Activated naive CD8-positive, alpha-beta T cell treated with anti-CD3 and anti-CD28 coated beads, Interleukin-2, amount 50 U/mL, for 16 hours (primary cell): ENCODE measurements around the gene PLEKHA7.
"Not testable (repeated sequence)": the region's sequence is repeated elsewhere in the genome, so short reads cannot be mapped to it uniquely, and the experiment has no call there.

Experiments used
- DNase-seq: peaks from one replicate; pipeline ENCODE4 v3.0.0-alpha.2; 2020; ENCODE audit warnings: low read depth, low spot score

Gene PLEKHA7

DNA sequence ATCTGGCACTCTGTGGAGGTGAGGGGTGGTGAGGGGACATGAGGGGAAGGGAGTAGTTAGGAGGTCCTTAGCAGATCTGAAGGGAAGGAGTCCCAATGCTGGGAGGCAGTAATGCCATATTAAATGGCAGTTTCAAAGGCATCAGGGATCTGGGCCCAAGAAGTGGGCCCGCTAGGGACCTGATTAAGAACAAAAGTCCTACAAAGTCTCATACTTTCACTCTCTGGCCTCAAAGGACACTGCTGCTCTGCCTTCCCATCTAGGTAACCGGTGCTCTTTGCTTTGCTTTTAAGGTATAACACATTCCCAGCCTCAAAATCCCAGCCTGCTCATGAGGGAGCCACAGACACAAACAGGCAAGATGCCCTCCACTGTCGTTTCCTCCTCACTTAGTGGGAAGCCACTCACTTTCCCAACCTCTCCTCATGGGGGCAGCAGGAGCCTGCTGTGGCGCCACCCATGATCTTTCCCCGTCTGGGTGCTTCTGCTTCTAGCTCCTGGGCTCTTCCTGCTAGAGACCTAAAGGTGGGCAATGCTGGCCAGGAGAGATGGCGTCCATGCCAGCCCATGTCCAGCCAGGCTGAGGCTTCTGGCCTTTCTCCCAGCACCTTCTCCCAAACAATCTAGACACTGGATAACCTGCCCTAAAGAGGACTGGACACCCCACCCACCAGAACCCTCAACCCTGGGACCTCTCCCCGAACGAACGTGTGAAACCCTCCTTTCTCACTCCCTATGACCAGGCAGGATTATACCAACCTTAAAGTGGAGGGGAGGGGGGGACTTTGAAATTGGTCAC lies 68.3 kb downstream of the PLEKHA7 start:
- no peak for DNase-seq

DNA sequence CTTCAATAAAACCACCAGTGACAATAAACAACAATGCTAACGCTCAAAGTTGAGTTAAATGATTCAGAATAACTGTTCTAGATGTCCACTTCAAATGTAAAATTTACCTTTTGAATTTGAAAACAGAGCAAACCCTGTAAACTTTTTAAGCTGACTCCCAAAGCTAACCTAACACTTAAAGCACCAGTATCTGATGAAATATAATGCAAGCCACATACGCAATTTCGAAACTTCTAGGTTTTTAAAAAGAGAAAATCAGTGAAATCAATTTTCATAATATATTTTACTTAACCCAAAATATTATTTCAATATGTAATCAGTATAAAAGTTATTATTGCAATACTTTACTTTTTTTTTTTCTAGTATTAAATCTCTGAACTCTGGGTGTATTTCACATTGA lies 71.3 kb downstream of the PLEKHA7 start:
- DNase-seq: no peak

DNA sequence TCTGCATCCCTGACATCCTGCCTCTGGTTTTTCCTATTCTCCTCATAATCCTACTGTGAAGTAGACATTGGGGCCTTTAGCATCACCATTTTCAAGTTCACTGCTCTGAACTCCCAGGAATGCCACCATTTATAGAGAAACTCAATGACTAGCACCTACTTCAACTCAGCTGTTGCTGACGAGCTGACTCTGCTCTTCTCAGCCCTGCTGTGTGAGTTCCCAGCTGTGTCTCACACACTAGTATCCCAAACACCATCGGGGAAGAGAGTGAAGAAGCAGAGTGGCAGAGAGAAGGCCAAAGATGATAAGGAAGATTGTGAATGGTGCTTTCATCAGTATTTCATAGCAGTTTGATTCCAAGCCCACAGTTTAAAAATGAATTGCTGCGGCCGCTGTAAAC lies 71.9 kb downstream of the PLEKHA7 start:
- no peak for DNase-seq

DNA sequence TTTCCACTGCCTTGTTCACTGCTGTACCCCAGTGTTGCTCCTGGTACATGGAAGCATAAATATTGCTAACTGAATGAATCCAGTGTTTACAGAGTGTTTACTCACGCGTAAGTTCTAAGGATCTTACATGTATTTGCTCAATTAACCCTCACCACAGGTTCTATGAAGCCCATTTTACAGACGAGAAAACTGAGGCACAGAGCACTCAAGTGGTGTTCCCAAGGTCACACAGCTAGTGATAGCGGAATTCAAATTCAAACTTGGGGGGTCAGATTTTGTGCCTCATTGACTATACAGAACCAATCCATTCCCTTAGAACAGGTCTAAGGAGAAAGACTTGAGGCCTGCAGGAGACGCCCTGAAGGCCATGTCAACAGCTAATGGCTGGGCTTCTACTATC lies 72.3 kb downstream of the PLEKHA7 start:
- DNase-seq: no peak

DNA sequence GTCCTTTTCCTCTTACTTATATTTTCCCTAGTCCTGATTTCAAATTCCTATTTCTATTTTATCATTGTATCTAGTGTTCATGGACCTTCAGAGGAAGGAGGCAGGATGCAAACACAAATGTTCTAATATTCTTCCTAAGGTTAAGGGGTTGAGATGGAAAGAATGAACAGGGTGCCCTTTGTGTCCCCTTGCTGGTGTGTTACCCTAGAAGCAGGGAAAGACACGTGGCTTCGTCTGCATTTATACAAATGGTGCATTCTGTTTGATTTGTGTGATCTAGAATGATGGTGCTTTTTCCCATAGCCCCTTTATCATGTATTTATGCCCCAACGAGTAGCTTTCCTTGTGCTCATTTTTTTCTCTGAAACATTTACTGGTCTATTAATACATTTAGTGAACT lies 76.2 kb downstream of the PLEKHA7 start:
- no peak for DNase-seq

DNA sequence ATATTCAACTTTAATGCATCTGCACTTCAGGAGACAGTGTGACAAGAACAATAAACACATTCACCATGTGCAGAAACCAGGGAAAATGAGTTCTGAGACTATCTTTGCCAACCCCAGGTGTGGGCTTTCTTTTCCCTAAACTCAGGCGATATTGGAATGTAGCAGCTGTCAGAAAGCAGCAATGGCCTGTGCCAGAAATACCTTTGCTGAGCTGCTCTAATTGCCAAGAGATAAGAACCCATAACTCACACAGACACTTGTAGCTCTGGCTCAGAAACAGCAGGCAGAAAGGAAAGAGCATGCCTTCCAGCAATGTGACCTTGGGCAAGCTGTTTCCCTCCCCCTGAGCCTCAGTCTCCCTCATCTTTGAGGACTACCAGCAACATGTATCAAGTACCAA lies 77.6 kb downstream of the PLEKHA7 start:
- DNase-seq: no peak

DNA sequence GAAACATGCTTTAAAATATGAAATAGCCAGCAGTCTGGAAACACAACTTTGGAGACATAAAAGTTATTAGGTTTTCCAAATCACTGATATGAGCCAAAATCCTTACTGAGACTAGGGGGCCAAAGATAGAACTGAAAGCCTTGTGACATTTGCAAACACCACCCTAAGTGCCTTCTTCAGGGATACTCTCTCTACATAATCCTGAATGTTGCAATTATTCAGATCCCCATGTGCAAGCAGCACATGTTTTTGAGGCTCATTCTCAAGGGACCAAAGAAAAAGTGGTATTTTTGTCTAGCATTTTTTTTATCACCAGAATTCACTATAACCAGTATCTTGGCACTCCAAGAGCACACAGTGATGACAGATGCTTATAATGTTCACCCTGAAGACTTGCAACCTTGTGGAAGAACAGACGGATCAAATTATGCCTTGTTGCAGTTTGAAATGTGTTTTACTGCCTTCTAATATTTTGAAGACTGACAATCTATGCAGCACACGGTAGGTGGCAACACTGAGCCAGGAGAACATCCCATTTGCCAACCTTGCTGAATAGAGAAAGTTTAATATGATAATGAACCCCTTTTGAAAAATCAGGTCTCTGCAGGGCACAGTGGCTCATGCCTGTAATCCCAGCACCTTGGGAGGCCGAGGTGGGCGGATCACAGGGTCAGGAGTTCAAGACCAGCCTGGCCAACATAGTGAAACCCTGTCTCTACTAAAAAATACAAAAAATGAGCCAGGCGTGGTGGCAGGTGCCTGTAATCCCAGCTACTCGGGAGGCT lies 78.5 kb downstream of the PLEKHA7 start:
- no peak for DNase-seq

DNA sequence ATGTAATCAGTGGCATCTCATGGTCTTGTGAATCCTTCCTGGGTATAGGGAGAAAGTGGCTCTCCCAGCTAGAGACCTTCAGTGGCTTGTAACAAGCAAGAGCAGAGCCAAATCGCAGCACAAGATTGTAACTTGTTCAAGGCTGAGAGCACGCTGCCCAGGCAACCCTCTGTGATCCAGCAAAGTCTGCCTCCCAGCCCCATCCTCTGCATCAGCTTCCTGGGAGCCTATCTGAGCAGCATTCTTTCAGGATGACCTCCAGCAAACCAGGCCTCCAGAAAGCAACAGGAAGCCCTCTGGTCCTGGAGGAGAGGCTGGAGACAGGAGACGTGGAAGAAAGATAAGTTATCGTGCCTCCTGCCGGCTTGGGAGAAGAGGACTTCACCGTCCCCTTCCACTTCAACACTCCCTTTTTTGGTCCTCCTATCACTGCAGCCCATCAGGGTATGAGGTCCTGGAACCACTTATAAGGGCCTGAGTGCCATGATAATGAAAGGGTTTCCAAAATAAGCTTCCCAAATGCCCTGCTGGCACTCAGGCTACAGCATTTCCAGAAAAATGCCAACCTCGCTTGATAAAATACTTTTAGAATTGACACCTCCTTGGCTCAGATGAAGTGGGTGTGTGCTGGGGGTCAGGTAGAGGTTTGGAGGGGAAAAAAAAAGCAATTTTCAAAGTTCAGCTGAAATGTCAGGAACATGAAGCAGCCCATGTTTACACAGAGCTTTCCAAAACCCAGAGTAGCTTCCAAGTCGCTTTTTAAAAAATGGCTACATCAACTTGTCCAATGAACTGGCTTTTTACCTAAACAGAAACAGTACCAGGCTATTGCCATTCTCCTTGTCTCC lies 80.2 kb downstream of the PLEKHA7 start:
- DNase-seq: no peak

DNA sequence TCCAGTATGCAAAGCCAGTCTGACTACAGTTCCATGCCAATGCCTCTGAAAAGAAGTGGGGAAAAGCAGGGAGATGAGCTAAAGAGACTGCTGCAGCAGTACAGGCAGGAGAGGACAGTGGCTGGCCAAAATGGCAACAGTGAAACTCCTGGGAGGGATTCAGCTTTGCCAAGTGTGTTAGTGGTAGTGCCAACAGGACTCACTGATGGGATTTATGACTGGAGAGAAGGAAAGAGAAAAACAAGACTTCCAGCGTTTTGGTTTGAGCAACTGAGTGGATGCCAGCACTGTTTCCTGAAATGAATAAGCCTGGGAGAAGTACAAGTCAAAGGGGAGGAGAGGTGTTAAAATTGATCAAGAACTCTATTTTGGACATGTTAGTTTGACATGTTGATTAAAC lies 80.9 kb downstream of the PLEKHA7 start:
- DNase-seq: no peak

DNA sequence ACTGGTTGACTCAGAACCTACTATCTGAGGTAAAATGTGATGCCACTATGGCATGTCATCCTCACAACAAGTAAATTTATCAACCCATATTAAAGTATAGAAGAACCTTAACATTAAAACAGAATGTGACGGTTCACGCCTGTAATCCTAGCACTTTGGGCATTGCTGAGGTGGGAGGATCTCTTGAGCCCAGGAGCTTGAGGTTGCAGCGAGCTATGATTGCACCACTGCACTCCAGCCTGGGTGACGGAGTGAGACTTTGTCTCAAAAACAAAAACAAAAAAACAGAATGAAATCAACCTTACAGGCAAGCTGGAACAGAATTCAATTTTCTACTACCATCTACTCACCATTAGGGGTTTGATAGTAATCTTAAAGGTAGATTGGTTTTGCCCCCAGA lies 86.2 kb downstream of the PLEKHA7 start:
- no peak for DNase-seq

DNA sequence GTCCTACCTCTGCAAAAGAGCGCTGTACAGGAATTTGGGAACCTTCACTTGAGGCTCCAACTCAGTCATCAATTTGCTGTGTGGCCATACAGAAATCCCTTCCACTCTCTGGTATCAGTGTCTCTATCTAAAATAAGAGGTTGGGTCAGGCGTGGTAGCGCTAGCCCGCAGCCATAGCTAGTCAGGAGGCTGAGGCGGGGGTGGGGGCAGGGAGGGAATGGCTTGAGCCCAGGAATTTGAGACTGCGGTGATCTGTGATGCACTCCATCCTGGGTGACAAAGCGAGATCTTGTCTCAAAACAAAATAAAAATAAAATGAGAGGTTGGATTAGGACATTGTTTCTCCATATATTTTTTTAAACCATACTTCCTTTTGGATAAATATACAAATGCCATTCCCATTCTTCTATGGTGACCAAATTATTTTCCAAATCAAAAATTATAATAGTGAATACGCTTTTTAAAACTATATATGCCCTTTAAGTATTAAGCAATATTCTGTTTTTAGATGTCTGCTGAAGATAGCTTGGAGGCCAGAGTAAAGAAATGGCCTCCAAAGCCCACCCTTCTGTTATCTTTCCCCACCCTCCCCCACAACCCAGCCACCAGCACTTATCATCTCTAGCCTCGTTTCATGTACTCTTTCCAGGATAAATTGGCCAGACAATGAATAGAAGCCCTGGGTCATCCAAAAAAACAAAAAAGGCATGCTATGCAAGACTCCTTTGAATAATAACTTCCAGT lies 87.2 kb downstream of the PLEKHA7 start:
- DNase-seq: no peak

DNA sequence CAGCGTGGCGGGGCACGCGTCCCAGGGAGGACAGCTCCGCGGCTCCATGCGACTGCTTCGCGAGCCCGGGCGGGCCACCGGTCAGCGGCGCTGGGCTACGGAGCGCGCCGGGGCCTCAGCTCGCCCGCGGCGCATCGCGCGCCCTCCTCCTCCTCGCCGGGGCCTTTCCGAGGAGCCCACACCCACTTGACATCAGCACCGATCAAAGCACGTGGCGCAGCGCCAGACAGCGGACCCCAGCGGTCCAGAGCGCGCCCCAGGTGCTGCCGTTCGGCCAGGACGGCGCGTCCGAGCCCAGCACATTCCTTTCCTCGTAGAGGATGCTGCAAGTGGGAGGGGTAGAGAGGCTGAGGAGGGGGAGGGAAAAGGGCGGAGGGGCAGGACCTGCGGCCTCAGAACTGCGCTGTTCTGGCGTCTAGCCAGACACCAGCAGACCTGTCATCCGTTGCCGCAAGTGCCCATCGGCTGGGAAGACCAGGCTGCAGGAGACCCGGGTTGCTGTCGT lies 88.6 kb downstream of the PLEKHA7 start:
- DNase-seq: no peak

DNA sequence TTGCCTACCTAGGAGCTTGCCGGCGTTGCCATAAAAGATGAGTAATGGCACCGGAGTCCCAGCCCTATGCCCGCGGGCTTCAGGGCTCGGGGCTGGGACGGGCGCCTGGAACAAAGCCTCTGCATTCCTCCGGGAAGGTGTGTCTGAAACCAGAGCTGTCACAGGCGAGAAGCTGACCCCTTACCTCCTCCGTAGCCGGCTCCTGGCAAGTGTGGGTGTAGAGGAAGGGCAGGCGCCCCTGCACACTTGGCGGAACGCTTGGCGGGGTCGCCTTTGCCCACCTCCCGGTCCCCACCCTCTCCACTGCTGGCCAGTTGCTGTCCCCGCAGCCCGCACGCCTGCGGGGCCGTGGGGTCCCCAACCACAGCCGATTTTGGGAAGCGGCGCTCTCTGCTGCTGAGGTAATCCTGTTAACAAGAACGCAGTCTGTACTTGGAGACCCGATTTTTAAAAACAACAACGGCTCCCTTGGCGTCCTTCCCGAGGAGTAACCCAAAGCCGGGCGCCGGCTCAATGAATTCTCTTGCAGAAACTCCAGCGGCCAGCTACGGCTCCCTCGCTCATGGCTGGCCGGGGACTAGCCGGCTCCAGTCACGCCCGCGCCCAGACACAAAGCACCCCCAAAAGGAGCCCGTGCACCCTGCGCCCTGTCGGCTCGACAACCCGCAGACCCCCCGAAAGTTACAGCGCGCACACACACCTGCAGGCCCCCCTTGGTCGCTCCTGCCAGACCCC lies 89.2 kb downstream of the PLEKHA7 start:
- DNase-seq: no peak

DNA sequence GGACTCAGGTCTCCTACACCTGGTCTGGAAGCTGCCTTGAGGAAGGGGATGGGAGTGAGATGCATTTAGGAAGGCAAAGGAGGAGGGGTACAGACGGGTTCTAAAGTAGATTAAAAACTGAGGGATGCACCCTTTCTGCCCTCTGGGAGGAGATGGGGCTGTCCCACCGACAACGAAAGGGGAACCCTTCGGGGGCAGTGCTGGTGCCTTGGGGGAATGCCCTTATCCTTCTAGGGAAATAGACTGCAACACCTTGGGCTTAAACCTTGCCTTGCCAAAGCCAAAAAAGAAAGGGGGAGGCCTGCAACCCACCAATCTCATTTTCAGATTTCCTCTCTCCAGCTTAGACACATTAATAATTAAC lies 89.8 kb downstream of the PLEKHA7 start:
- DNase-seq: no peak

DNA sequence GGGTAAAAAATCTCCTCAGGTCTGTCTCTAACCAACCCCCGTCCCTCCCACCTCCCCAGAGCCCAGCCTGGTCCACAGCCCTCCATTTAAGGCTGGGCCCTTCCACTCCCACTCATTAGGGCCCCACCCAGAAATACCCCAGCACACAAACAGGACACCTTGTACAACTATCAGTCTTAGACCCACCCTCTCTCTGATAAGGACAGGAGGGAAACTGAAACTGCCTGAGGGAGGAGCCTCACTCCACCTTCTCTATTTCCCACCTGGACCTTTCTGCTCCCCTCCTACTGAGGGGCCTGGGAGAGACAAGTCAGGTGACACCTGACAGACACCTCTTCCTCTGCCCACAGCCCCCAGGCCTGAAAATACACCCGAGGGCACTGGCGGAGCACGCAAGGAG lies 90.2 kb downstream of the PLEKHA7 start:
- no peak for DNase-seq

DNA sequence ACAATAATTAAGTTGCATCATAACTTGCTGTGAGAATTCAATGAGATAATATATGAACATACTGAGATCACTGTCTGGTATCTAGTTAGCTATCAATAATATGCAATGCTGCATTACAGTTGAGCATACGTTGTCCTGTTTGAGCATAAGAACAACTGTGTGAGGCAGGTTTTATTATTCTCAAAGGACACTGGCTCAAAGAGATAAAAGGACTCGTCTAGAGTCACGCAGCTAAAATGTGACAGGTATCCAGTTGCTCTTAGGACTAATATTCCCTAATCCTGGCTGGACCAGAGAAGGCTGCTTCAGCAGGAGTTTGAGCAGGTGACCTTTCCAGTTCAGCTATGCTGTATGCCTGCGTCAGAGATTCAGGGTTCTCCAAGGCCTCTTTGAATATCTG lies 92.5 kb downstream of the PLEKHA7 start:
- no peak for DNase-seq

DNA sequence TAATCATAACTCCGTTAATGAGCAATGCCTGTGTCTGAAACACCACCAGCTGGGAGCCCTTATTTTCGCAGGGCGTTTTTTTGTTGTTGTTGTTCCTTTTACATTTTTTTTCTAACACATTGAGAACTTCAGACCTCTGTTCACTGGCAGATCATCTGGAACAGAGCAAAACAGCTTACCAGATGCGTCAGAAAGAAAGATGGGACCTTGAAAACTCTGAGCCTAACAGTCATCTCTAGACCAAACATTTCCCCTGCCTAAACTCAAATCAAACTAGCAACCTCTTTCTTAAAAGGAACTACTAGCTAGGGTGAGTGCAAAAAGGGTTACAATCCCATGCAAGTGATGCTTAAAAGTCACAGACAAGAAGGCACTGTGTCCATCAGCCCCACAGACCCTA lies 93.2 kb downstream of the PLEKHA7 start:
- no peak for DNase-seq

DNA sequence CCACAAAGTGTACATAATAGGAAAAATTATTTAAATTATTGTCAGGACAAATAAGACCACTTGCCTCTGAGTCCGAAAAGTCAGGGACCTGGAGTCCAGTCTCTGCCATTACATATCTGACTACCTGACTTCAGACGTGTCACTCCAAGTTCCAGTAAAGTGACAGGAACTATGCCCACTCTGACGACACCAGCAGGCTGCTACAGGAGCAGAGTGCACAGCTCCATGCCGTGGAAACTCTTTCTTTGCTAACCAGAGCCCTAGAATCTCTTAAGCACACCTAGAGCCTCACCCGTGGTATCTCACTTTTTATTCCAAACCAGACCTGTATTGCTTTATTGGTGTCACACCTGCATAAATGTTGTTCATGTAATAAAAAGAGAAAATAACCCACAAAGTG lies 93.7 kb downstream of the PLEKHA7 start:
- DNase-seq: no peak

DNA sequence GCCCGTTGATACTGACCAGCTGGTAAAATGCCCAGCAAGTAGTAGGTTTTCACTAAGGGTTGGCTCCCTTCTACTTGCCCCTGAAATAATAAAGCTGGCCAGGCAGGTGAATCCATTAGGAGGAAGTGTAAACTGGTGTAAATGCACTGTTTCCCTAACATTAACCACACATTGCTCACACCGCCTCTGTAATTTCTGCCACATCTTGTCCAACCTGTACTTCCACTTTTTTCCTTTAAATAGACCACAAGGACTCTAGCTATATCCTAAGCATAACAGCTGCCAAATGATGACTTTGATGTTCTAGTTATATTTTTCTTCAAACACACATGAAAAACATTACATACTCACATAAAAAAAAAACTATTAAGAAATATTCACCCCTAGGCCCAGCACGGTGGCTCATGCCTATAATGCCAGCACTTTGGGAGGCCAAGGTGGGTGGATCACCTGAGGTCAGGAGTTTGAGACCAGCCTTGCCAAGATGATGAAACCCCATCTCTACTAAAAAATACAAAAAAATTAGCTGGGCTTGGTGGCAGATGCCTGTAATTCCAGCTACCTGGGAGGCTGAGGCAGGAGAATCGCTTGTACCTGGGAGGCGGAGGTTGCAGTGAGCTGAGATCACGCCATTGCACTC lies 95.6 kb downstream of the PLEKHA7 start:
- not testable (repeated sequence) for DNase-seq

DNA sequence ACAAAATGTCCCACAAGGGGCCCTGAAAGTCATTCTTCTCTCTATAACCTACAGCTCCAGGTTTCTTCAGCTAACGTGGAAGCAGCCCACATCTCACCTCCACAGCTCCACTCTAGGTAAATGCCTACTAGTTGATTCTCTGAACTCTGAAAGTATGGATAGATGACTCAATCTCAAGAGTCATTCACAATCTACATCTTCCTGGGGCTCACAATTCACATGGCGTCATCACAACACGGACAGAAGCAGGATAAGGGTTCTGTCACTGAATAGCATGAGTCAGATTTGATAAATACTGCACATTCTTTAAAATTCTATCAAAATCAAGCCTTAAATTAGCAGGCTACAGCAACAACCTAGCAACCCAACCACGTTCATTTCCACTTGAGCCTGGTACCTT lies 96.3 kb downstream of the PLEKHA7 start:
- no peak for DNase-seq
